ENCODE results near the gene POC5. TPM values are rescaled to one million over a fixed set of nuclear protein-coding genes. Genes with fewer than 3 reads are reported as not detected.

Gene POC5
- total and polyA plus RNA-seq, 12 donors = 2.6 to 5.5 (median 4.1) TPM

DNA sequence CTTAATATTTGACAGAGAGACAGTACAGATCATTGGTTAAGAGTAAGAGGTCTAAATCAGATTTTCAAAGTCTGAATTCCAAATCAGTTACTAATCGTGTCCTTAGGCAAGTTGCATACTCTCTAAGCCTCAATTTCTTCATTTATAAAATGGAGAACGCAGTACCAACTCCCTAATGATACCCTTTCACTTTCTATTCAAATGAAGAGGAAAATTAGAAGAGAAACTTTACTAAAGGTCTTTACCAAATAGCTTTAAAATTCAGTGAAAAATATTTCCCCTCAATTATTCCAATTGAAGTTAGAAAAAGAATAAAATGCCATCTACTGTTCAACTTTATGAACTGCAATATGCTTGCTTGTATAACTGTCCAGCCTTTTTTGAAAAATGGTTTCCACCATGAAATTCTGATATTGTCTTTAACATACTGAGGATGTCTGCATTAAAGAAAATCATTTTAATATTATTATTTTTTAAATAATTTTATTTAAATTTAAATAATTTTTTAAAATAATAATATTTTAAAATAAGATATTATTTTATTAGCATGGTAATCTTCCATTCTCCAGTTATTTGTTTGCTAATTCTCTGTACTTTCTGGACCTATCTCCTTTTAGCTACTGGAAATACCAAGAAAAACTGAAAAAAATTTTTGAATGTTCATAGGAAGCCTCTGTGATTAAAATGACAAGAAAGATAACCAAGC lies 36.0 kb downstream of the POC5 start:
- H3K4me1 ChIP-seq = peaks cover 0 to 12% (median 0%) of the 10 kb centered on the region in 9 donors
- no peak for DNase-seq
- no peaks in the 10 kb centered on the region for H3K27me3 ChIP-seq
- 49 to 67% methylated on average over 2 of the region's 2 CpGs for WGBS, 2 donors
- peaks cover 0 to 51% (median 0%) of the 10 kb centered on the region in 9 donors for H3K36me3 ChIP-seq
- peak overlapping the region in 1 of 10 donors; percentile 1 for H3K27ac ChIP-seq
- H3K9me3 ChIP-seq = no peaks in the 10 kb centered on the region
- no peak overlapping the region for H3K4me3 ChIP-seq
- TF ChIP-seq, protein P1, sequence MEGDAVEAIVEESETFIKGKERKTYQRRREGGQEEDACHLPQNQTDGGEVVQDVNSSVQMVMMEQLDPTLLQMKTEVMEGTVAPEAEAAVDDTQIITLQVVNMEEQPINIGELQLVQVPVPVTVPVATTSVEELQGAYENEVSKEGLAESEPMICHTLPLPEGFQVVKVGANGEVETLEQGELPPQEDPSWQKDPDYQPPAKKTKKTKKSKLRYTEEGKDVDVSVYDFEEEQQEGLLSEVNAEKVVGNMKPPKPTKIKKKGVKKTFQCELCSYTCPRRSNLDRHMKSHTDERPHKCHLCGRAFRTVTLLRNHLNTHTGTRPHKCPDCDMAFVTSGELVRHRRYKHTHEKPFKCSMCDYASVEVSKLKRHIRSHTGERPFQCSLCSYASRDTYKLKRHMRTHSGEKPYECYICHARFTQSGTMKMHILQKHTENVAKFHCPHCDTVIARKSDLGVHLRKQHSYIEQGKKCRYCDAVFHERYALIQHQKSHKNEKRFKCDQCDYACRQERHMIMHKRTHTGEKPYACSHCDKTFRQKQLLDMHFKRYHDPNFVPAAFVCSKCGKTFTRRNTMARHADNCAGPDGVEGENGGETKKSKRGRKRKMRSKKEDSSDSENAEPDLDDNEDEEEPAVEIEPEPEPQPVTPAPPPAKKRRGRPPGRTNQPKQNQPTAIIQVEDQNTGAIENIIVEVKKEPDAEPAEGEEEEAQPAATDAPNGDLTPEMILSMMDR (IDR thresholded peaks at IDR 0.05) = peak; percentile 60 to 89 (median 78)
- ATAC-seq = peak in 2 of 8 donors; percentile 16 to 37
- intact Hi-C loops (cut with DNase I) = loop anchor here in 8 of 10 donors (2.0 to 10.0 kb wide), 6 partner anchors 166 to 626 kb away; partner anchors contain the start of genes ANKRD31 (in 7 of the 8), CERT1 (in 1 of the 8), GCNT4 (in 1 of the 8) and HMGCR (in 1 of the 8)

- H3K27me3 ChIP-seq = no peaks in the 10 kb centered on the region
- 61 to 65% methylated on average over 3 of the region's 3 CpGs for WGBS, 2 donors
- H3K36me3 ChIP-seq = peaks cover 0 to 48% (median 0%) of the 10 kb centered on the region in 9 donors
- peaks cover 0 to 12% (median 0%) of the 10 kb centered on the region in 9 donors for H3K4me1 ChIP-seq
- ATAC-seq (no peak), DNase-seq (no peak)
- H3K9me3 ChIP-seq = no peaks in the 10 kb centered on the region
- TF ChIP-seq, protein P1 (IDR thresholded peaks at IDR 0.05) = no peak
- intact Hi-C loops (cut with DNase I) = loop anchor here in 3 of 10 donors (10.0 kb wide), 4 partner anchors 163 to 443 kb away; partner anchors contain the start of genes ANKRD31 (in 2 of the 3), CERT1 (in 1 of the 3), HMGCR (in 1 of the 3) and POLK (in 1 of the 3)
- H3K4me3 ChIP-seq = no peak overlapping the region
- no peak overlapping the region for H3K27ac ChIP-seq
Observed at GRCh38 chr5:75678155-75678554, 39.1 kb downstream of the POC5 start.

GRCh38 chr5:75677607-75678006 lies 39.6 kb downstream of the POC5 start:
- Histone ChIP-seq H3K27ac (no peak overlapping the region), H3K4me3 (no peak overlapping the region), H3K9me3 (no peaks in the 10 kb centered on the region), H3K36me3 (peaks cover 0 to 48% (median 0%) of the 10 kb centered on the region in 9 donors), H3K4me1 (peaks cover 0 to 12% (median 0%) of the 10 kb centered on the region in 9 donors), H3K27me3 (no peaks in the 10 kb centered on the region)
- intact Hi-C loops (cut with DNase I) = loop anchor here in 3 of 10 donors (10.0 kb wide), 4 partner anchors 163 to 443 kb away; partner anchors contain the start of genes ANKRD31 (in 2 of the 3), CERT1 (in 1 of the 3), HMGCR (in 1 of the 3) and POLK (in 1 of the 3)
- TF ChIP-seq, protein P1 (IDR thresholded peaks at IDR 0.05) = no peak
- 44 to 63% methylated on average over 1 of the region's 1 CpG for WGBS, 2 donors
- ATAC-seq = no peak
- DNase-seq = no peak

DNA sequence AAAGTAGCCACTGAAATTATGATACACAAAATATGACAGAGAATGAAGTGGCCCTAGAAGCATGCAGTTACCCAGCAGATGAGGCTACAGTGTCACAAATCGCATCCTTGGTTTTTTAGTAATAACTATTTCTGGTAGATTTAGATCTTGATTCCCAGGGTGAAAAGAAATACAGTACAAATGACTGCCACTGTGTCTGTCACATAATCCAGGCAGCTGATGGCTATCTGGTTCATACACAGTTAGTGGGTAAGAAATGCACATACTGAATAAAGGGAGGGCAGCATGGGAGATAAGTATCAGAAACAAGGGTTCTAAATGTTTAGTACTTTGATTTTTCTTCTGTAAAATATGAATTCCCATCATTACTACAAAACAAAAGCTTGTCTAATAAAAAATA lies 41.5 kb downstream of the POC5 start:
- intact Hi-C loops (cut with DNase I) = loop anchor here in 3 of 10 donors (10.0 kb wide), 4 partner anchors 161 to 441 kb away; partner anchors contain the start of genes ANKRD31 (in 2 of the 3), CERT1 (in 1 of the 3), HMGCR (in 1 of the 3) and POLK (in 1 of the 3)
- no peak overlapping the region for H3K4me3 ChIP-seq
- no peak overlapping the region for H3K27ac ChIP-seq
- H3K4me1 ChIP-seq = peaks cover 0 to 10% (median 0%) of the 10 kb centered on the region in 9 donors
- TF ChIP-seq, protein P1 (IDR thresholded peaks at IDR 0.05) = no peak
- no peaks in the 10 kb centered on the region for H3K9me3 ChIP-seq
- no peak for DNase-seq
- ATAC-seq = no peak
- H3K36me3 ChIP-seq = peaks cover 0 to 53% (median 0%) of the 10 kb centered on the region in 9 donors
- H3K27me3 ChIP-seq = no peaks in the 10 kb centered on the region
- WGBS, 2 donors = 98 to 100% methylated on average over 1 of the region's 1 CpG

Data from heart right ventricle (tissue), 16 donors.